Liver (tissue), 9 donors: Measurements from ENCODE around the gene PDIA4. TPM values are rescaled to one million over a fixed set of nuclear protein-coding genes. Genes with fewer than 3 reads are reported as not detected.

ENCODE experiments used
- DNase-seq: peaks from one replicate; pipeline ENCODE4 v3.0.0-alpha.2; 2017; ENCODE audit warnings: low spot score
- H3K27ac ChIP-seq, 2 donors: one replicate each; pipeline ENCODE4 v1.7.0; 2013; ENCODE audit warnings: inconsistent platforms in 2 of 2, low read length in 2 of 2, control low read depth in 1 of 2, low read depth in 1 of 2, mild to moderate bottlenecking in 1 of 2
- H3K27me3 ChIP-seq, 4 donors: one replicate each; pipeline versions ENCODE4 v1.6.1 to v1.7.0; 2013; ENCODE audit warnings: low read length in 3 of 4, inconsistent platforms in 1 of 4, mild to moderate bottlenecking in 1 of 4, moderate library complexity in 1 of 4; ENCODE audit not compliant: control insufficient read depth in 4 of 4, insufficient read depth in 4 of 4
- H3K36me3 ChIP-seq, 4 donors: one replicate each; pipeline versions ENCODE4 v1.6.1 to v1.7.0; 2013; ENCODE audit warnings: low read length in 3 of 4, mild to moderate bottlenecking in 3 of 4, low read depth in 1 of 4, moderate library complexity in 1 of 4; ENCODE audit not compliant: control insufficient read depth in 4 of 4, insufficient read depth in 3 of 4
- H3K4me1 ChIP-seq, 4 donors: one replicate each; pipeline versions ENCODE4 v1.6.1 to v1.7.0; 2013; ENCODE audit warnings: low read length in 3 of 4, mild to moderate bottlenecking in 3 of 4, moderate library complexity in 1 of 4; ENCODE audit not compliant: control insufficient read depth in 4 of 4, insufficient read depth in 4 of 4
- H3K4me3 ChIP-seq, 3 donors: one replicate each; pipeline versions ENCODE4 v1.6.1 to v1.7.0; 2013; ENCODE audit warnings: low read length in 3 of 3, control low read depth in 1 of 3, low read depth in 1 of 3, mild to moderate bottlenecking in 1 of 3
- H3K9ac ChIP-seq, 2 donors: one replicate each; pipeline ENCODE4 v1.7.0; 2013; ENCODE audit warnings: low read length in 2 of 2, mild to moderate bottlenecking in 2 of 2, moderate library complexity in 2 of 2, control low read depth in 1 of 2, low read depth in 1 of 2
- H3K9me3 ChIP-seq, 4 donors: one replicate each; pipeline versions ENCODE4 v1.6.1 to v1.7.0; 2013; ENCODE audit warnings: low read length in 3 of 4; ENCODE audit not compliant: control insufficient read depth in 4 of 4
- ATF3 ChIP-seq: IDR thresholded peaks from 2 replicates; pipeline ENCODE4 v1.6.1; 2016; ENCODE audit warnings: antibody characterized with exemption
- CTCF ChIP-seq: fragments of 150-350 bp; IDR thresholded peaks from 2 replicates; pipeline ENCODE4 v1.5.1; 2017; ENCODE audit warnings: improper control_type of control experiment, low read depth, low read length; ENCODE audit not compliant: missing input control
- EGR1 ChIP-seq, 2 donors: IDR thresholded peaks; 2 replicates each; pipeline ENCODE4 v1.6.1; 2016 to 2018; ENCODE audit warnings: antibody characterized with exemption in 2 of 2, low read depth in 2 of 2
- FOXA1 ChIP-seq: IDR thresholded peaks from 2 replicates; pipeline ENCODE4 v1.6.1; 2016; ENCODE audit warnings: antibody characterized with exemption
- FOXA2 ChIP-seq: IDR thresholded peaks from 2 replicates; pipeline ENCODE4 v1.6.1; 2016; ENCODE audit warnings: antibody characterized with exemption
- GABPA ChIP-seq, 2 donors: IDR thresholded peaks in 1 of 2; conservative IDR thresholded peaks in 1 of 2; 2 replicates each; pipeline ENCODE4 v1.6.1; 2016; ENCODE audit warnings: antibody characterized with exemption in 2 of 2, mild to moderate bottlenecking in 1 of 2, moderate library complexity in 1 of 2
- HNF4A ChIP-seq, 2 donors: conservative IDR thresholded peaks; 2 replicates each; pipeline ENCODE4 v1.6.1; 2016; ENCODE audit warnings: antibody characterized with exemption in 2 of 2, mild to moderate bottlenecking in 2 of 2
- HNF4G ChIP-seq: IDR thresholded peaks from 2 replicates; pipeline ENCODE4 v1.6.1; 2016; ENCODE audit warnings: antibody characterized with exemption
- JUND ChIP-seq, 2 donors: IDR thresholded peaks; 2 replicates each; pipeline ENCODE4 v1.6.1; 2016; ENCODE audit warnings: antibody characterized with exemption in 2 of 2
- NR2F2 ChIP-seq: IDR thresholded peaks from 2 replicates; pipeline ENCODE4 v1.6.1; 2016; ENCODE audit warnings: antibody characterized with exemption
- RAD21 ChIP-seq, 2 donors: IDR thresholded peaks; 2 replicates each; pipeline ENCODE4 v1.6.1; 2016; ENCODE audit warnings: antibody characterized with exemption in 2 of 2, mild to moderate bottlenecking in 2 of 2
- RXRA ChIP-seq, 2 donors: IDR thresholded peaks; 2 replicates each; pipeline ENCODE4 v1.6.1; 2017 to 2018; ENCODE audit warnings: antibody characterized with exemption in 2 of 2, mild to moderate bottlenecking in 1 of 2
- SP1 ChIP-seq: IDR thresholded peaks from 2 replicates; pipeline ENCODE4 v1.6.1; 2018; ENCODE audit warnings: antibody characterized with exemption, mild to moderate bottlenecking
- TAF1 ChIP-seq: conservative IDR thresholded peaks from 2 replicates; pipeline ENCODE4 v1.6.1; 2016; ENCODE audit warnings: antibody characterized with exemption, mild to moderate bottlenecking
- YY1 ChIP-seq: IDR thresholded peaks from 2 replicates; pipeline ENCODE4 v1.6.1; 2016; ENCODE audit warnings: antibody characterized with exemption, mild to moderate bottlenecking
- WGBS: extraction: QIAGEN DNeasy Blood & Tissue Kit; methylation state at CpG from one replicate; pipeline ENCODE4 v1.1.7; 2013; 5-methylcytosine and 5-hydroxymethylcytosine counted together
- polyA plus RNA-seq, 2 donors: library from polyadenylated mRNA; stranded (reverse) in 1 of 2; unstranded in 1 of 2; fragments of 200-250 nt in 1 of 2; fragments of >200 nt in 1 of 2; fragmentation: Nextera tagmentation in 1 of 2; extraction: Ambion mirVana in 1 of 2; gene quantifications; one replicate each; pipeline versions ENCODE4 v1.2.1 to v1.2.3, GENCODE V29; 2013 to 2015
- total RNA-seq, 2 donors: library from RNA; depleted of rRNA; stranded (reverse); fragments of >200 nt; gene quantifications; one replicate each; pipeline ENCODE4 v1.2.3, GENCODE V29; 2014
- TF ChIP-seq, protein P1 (sequence below): IDR thresholded peaks from 2 replicates; pipeline ENCODE4 v1.6.1; 2016; ENCODE audit warnings: antibody characterized with exemption
- TF ChIP-seq, protein P2 (sequence below): IDR thresholded peaks from 2 replicates; pipeline ENCODE4 v1.6.1; 2016; ENCODE audit warnings: antibody characterized with exemption, mild to moderate bottlenecking
- TF ChIP-seq, protein P3 (sequence below): IDR thresholded peaks from 2 replicates; pipeline ENCODE4 v1.6.1; 2016; ENCODE audit warnings: antibody characterized with exemption
- donor health status: healthy.
- donor health status: healthy.
- donor health status: healthy.
- donor health status: healthy.
- donor health status: healthy.

The PDIA4 gene
- total and polyA plus RNA-seq, 4 donors, result 133 to 502 (median 233) TPM

GRCh38 chr7:148978091-148978490 lies 50.2 kb downstream of the PDIA4 start:
- Histone ChIP-seq H3K36me3 (no peaks in the 10 kb centered on the region), H3K4me1 (peaks cover 0 to 7% (median 6%) of the 10 kb centered on the region in 4 donors), H3K9ac (no peak overlapping the region), H3K27me3 (no peaks in the 10 kb centered on the region), H3K4me3 (no peak overlapping the region), H3K9me3 (no peaks in the 10 kb centered on the region), H3K27ac (no peak overlapping the region)
- DNase-seq, result no peak
- TF ChIP-seq GABPA (IDR thresholded peaks at IDR 0.05 in 1 of 2, conservative IDR thresholded peaks at IDR 0.05 in 1 of 2) (no peak), SP1 (no peak), RXRA (IDR thresholded peaks at IDR 0.05) (no peak), NR2F2 (no peak), ATF3 (no peak)
- TF ChIP-seq, protein P1, sequence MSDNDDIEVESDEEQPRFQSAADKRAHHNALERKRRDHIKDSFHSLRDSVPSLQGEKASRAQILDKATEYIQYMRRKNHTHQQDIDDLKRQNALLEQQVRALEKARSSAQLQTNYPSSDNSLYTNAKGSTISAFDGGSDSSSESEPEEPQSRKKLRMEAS, result no peak
- WGBS, result 62% methylated on average over 8 of the region's 8 CpGs

- no peaks in the 10 kb centered on the region for H3K36me3 ChIP-seq
- H3K4me3 ChIP-seq, result no peak overlapping the region
- H3K9ac ChIP-seq, result no peak overlapping the region
- WGBS, result 64% methylated on average over 3 of the region's 3 CpGs
- no peaks in the 10 kb centered on the region for H3K27me3 ChIP-seq
- no peak for DNase-seq
- no peaks in the 10 kb centered on the region for H3K4me1 ChIP-seq
- no peak overlapping the region for H3K27ac ChIP-seq
- H3K9me3 ChIP-seq, result no peaks in the 10 kb centered on the region
- no peak for TF ChIP-seq FOXA1
- TF ChIP-seq, protein P2, sequence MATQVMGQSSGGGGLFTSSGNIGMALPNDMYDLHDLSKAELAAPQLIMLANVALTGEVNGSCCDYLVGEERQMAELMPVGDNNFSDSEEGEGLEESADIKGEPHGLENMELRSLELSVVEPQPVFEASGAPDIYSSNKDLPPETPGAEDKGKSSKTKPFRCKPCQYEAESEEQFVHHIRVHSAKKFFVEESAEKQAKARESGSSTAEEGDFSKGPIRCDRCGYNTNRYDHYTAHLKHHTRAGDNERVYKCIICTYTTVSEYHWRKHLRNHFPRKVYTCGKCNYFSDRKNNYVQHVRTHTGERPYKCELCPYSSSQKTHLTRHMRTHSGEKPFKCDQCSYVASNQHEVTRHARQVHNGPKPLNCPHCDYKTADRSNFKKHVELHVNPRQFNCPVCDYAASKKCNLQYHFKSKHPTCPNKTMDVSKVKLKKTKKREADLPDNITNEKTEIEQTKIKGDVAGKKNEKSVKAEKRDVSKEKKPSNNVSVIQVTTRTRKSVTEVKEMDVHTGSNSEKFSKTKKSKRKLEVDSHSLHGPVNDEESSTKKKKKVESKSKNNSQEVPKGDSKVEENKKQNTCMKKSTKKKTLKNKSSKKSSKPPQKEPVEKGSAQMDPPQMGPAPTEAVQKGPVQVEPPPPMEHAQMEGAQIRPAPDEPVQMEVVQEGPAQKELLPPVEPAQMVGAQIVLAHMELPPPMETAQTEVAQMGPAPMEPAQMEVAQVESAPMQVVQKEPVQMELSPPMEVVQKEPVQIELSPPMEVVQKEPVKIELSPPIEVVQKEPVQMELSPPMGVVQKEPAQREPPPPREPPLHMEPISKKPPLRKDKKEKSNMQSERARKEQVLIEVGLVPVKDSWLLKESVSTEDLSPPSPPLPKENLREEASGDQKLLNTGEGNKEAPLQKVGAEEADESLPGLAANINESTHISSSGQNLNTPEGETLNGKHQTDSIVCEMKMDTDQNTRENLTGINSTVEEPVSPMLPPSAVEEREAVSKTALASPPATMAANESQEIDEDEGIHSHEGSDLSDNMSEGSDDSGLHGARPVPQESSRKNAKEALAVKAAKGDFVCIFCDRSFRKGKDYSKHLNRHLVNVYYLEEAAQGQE, result no peak
- TF ChIP-seq TAF1, result no peak
- TF ChIP-seq RAD21 (IDR thresholded peaks at IDR 0.05), result no peak
- TF ChIP-seq CTCF, result no peak
- TF ChIP-seq, protein P3, sequence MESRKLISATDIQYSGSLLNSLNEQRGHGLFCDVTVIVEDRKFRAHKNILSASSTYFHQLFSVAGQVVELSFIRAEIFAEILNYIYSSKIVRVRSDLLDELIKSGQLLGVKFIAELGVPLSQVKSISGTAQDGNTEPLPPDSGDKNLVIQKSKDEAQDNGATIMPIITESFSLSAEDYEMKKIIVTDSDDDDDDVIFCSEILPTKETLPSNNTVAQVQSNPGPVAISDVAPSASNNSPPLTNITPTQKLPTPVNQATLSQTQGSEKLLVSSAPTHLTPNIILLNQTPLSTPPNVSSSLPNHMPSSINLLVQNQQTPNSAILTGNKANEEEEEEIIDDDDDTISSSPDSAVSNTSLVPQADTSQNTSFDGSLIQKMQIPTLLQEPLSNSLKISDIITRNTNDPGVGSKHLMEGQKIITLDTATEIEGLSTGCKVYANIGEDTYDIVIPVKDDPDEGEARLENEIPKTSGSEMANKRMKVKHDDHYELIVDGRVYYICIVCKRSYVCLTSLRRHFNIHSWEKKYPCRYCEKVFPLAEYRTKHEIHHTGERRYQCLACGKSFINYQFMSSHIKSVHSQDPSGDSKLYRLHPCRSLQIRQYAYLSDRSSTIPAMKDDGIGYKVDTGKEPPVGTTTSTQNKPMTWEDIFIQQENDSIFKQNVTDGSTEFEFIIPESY, result no peak
- TF ChIP-seq NR2F2, result no peak
- TF ChIP-seq GABPA (IDR thresholded peaks at IDR 0.05 in 1 of 2, conservative IDR thresholded peaks at IDR 0.05 in 1 of 2), result no peak
- TF ChIP-seq SP1, result no peak
- TF ChIP-seq YY1, result no peak
- TF ChIP-seq ATF3, result no peak
- no peak for TF ChIP-seq JUND (IDR thresholded peaks at IDR 0.05)
- TF ChIP-seq EGR1 (IDR thresholded peaks at IDR 0.05; ENCODE audit: low read depth in 2 of 2), result no peak
- TF ChIP-seq RXRA (IDR thresholded peaks at IDR 0.05), result no peak
- TF ChIP-seq, protein P1, result no peak
- TF ChIP-seq FOXA2, result no peak
- no peak for TF ChIP-seq HNF4A (conservative IDR thresholded peaks at IDR 0.05)
- TF ChIP-seq HNF4G, result no peak
Observed at GRCh38 chr7:148975896-148976295, 52.4 kb downstream of the PDIA4 start.
